Caco-2 (cell line): ENCODE data around the gene NEK2. TPM values are rescaled to one million over a fixed set of nuclear protein-coding genes. Genes with fewer than 3 reads are reported as not detected.
A peak's percentile ranks its signal among the peaks of the same experiment; 100 is the strongest.

ENCODE experiments used
- BruUV-seq: library from RNA; stranded (reverse); fragments of 400-500 nt; replicated peaks from 2 replicates; lab custom pipeline; 2021; lab: Mats Ljungman, UMichigan
- CTCF ChIA-PET: fragments of 300-600 bp; sonication (Branson Sonifier 250); formaldehyde crosslinking; loops from one replicate; lab custom pipeline; 2022; ENCODE audit warnings: antibody characterized with exemption; lab: Charles Lee
- POLR2A ChIA-PET: fragments of 300-600 bp; sonication (Branson Sonifier 250); formaldehyde crosslinking; loops from one replicate; lab custom pipeline; 2022; ENCODE audit warnings: antibody characterized with exemption; lab: Charles Lee
- DNase-seq, 2 experiments: peaks; one replicate each; pipeline versions ENCODE4 v3.0.0 to v3.0.0-alpha.2; 2020 to 2022
- H3K27me3 ChIP-seq: replicated peaks from 2 replicates; pipeline ENCODE4 v1.6.0; 2011; ENCODE audit warnings: low read length; ENCODE audit not compliant: control insufficient read depth, insufficient read depth
- H3K36me3 ChIP-seq: 2 replicates; pipeline ENCODE4 v1.5.1; 2011; ENCODE audit warnings: low read length; ENCODE audit not compliant: control insufficient read depth, insufficient read depth
- H3K4me1 ChIP-seq: fragments of 250-450 bp; sonication (Bioruptor Pico); 2 replicates; pipeline ENCODE4 v1.5.1; 2020; ENCODE audit warnings: mild to moderate bottlenecking
- H3K4me3 ChIP-seq: 2 replicates; pipeline ENCODE4 v1.5.1; 2011; ENCODE audit warnings: low read depth, mild to moderate bottlenecking, control low read depth, low read length
- H3K9me3 ChIP-seq: fragments of 250-450 bp; sonication (Bioruptor Pico); 2 replicates; pipeline ENCODE4 v1.5.1; 2020; ENCODE audit warnings: mild to moderate bottlenecking, moderate library complexity
- H3K27ac Mint-ChIP-seq: one replicate; pipeline ENCODE4 v1.8.0; 2022; ENCODE audit warnings: mixed read lengths; ENCODE audit not compliant: unreplicated experiment
- H3K27me3 Mint-ChIP-seq: one replicate; pipeline ENCODE4 v1.8.0; 2022; ENCODE audit warnings: mixed read lengths; ENCODE audit not compliant: insufficient read depth, unreplicated experiment
- H3K36me3 Mint-ChIP-seq: one replicate; pipeline ENCODE4 v1.8.0; 2022; ENCODE audit warnings: mild to moderate bottlenecking, mixed read lengths; ENCODE audit not compliant: insufficient read depth, unreplicated experiment
- H3K4me1 Mint-ChIP-seq: one replicate; pipeline ENCODE4 v1.8.0; 2022; ENCODE audit warnings: low read depth, mixed read lengths; ENCODE audit not compliant: unreplicated experiment
- H3K4me3 Mint-ChIP-seq: one replicate; pipeline ENCODE4 v1.8.0; 2022; ENCODE audit warnings: mild to moderate bottlenecking, moderate library complexity, mixed read lengths; ENCODE audit not compliant: unreplicated experiment
- H3K9me3 Mint-ChIP-seq: one replicate; pipeline ENCODE4 v1.8.0; 2022; ENCODE audit warnings: mixed read lengths; ENCODE audit not compliant: unreplicated experiment
- CTCF ChIP-seq, 2 experiments: fragments of 200-600 bp in 1 of 2; IDR thresholded peaks; 1 replicate in 1 of 2; 2 replicates in 1 of 2; pipeline versions ENCODE4 v1.5.1 to v1.8.0; 2011 to 2022; ENCODE audit warnings: antibody characterized with exemption in 1 of 2, control low read depth in 1 of 2, inconsistent platforms in 1 of 2, low read depth in 1 of 2, low read length in 1 of 2, mild to moderate bottlenecking in 1 of 2, moderate library complexity in 1 of 2; ENCODE audit not compliant: insufficient read depth in 1 of 2, severe bottlenecking in 1 of 2, unreplicated experiment in 1 of 2
- intact Hi-C: fragments of 100-400 bp; cut with micrococcal nuclease; formaldehyde crosslinking; loops from one replicate; pipeline ENCODE4 v1.10.0; 2022; ENCODE audit not compliant: unreplicated experiment
- total RNA-seq: library from RNA; stranded (reverse); gene quantifications from 2 replicates; pipeline ENCODE4 v1.2.3, GENCODE V29; 2022

NEK2 gene
- total RNA-seq, 1 experiment from 2014 or later = 34.7 TPM

DNA sequence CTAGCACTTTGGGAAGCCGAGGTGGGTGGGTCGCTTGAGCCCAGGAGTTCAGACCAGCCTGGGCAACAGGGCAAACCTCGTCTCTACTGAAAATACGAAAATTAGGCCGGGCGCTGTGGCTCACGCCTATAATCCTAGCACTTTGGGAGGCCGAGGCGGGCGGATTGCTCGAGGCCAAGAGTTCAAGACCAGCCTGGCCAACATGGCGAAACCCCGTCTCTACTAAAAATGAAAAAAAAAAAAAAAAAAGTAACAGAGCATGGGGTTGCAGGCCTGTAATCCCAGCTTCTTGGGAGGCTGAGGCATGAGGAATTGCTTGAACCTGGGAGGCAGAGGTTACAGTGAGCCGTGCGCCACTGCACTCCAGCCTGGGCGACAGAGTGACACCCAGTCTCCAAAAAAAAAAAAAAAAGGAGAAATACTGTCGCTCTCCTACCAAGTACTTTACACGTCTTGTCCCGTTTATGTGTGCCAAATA, 724 bp upstream of the NEK2 start:
- ChIA-PET POLR2A (interaction anchor here (1.1 to 2.0 kb wide), 3 partner anchors 9 to 359 kb away, joined by 3 to 14 read pairs (median 13); partner anchors contain the start of genes DTL and INTS7), CTCF (interaction anchor here (1.0 to 2.4 kb wide), 3 partner anchors 9 to 359 kb away, joined by 3 to 21 read pairs (median 8); partner anchors contain the start of genes DTL and INTS7)
- Histone ChIP-seq H3K36me3 (no peaks in the 10 kb centered on the region), H3K9me3 (no peaks in the 10 kb centered on the region), H3K4me3 (peak overlapping the region; percentile 83), H3K27me3 (no peaks in the 10 kb centered on the region), H3K4me1 (no peaks in the 10 kb centered on the region)
- TSS peak; percentile 79 for BruUV-seq
- DNase-seq = no peak
- peaks cover 24% of the 10 kb centered on the region for H3K4me1 Mint-ChIP-seq
- no peak for TF ChIP-seq CTCF (IDR thresholded peaks at IDR 0.05; ENCODE audit: insufficient read depth in 1 of 2, low read depth in 1 of 2, low read length in 1 of 2, severe bottlenecking in 1 of 2, unreplicated experiment in 1 of 2)
- H3K9me3 Mint-ChIP-seq = no peaks in the 10 kb centered on the region
- peak overlapping the region; percentile 95 for H3K27ac Mint-ChIP-seq
- H3K27me3 Mint-ChIP-seq = no peaks in the 10 kb centered on the region
- H3K36me3 Mint-ChIP-seq = peaks cover 35% of the 10 kb centered on the region
- H3K4me3 Mint-ChIP-seq = peak overlapping the region; percentile 91
- intact Hi-C loops = no loop called here

DNA sequence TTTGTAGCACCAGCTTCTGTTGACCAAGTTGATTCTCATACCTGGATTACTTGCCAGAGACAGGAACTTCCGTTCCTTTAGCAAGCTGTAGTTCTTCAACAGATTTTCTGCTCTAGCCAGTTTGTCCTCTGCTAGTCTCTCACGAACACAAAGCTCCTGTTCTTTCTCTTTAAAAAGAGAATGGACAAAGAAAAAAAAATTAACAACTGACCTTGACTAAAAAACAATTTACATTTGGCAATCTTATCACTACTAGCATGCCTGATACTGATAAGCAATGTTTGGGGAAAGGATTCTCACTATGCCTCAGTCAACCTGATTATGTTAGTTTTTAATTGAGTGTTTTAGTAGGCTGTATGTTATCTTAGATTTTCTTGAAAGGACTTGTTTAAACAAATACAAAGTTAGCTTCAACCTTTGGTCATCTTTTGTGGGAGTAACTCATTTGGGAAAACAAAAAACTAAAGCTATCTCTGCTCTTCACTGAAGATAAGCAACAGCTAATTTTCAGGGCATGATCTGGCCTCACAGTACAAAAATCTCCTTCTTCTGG, 8.3 kb downstream of the NEK2 start:
- Mint-ChIP-seq H3K27ac (peak overlapping the region; percentile 10), H3K27me3 (no peaks in the 10 kb centered on the region), H3K4me3 (no peak overlapping the region), H3K36me3 (peaks cover 49% of the 10 kb centered on the region), H3K4me1 (peaks cover 7% of the 10 kb centered on the region), H3K9me3 (no peaks in the 10 kb centered on the region)
- Histone ChIP-seq H3K27me3 (no peaks in the 10 kb centered on the region), H3K9me3 (no peaks in the 10 kb centered on the region), H3K36me3 (no peaks in the 10 kb centered on the region; the same call in 1 of the 2 replicates), H3K4me3 (no peak overlapping the region), H3K4me1 (peaks cover 17% of the 10 kb centered on the region)
- intact Hi-C loops = loop anchor here (1.0 kb wide), 3 partner anchors 8 to 88 kb away; partner anchors contain the start of genes NEK2 and SLC30A1
- BruUV-seq = no TSS peak
- ChIA-PET POLR2A (interaction anchor here (1.3 kb wide), 2 partner anchors 8 to 23 kb away, joined by 4 to 13 read pairs; partner anchors contain the start of gene NEK2), CTCF (interaction anchor here (0.8 to 1.5 kb wide), 8 partner anchors 8 to 369 kb away, joined by 3 to 14 read pairs (median 5); partner anchors contain the start of genes DTL, NEK2 and SLC30A1)
- no peak for TF ChIP-seq CTCF (IDR thresholded peaks at IDR 0.05; ENCODE audit: insufficient read depth in 1 of 2, low read depth in 1 of 2, low read length in 1 of 2, severe bottlenecking in 1 of 2, unreplicated experiment in 1 of 2)
- DNase-seq = peak in 1 of 2 experiments; percentile 61

DNA sequence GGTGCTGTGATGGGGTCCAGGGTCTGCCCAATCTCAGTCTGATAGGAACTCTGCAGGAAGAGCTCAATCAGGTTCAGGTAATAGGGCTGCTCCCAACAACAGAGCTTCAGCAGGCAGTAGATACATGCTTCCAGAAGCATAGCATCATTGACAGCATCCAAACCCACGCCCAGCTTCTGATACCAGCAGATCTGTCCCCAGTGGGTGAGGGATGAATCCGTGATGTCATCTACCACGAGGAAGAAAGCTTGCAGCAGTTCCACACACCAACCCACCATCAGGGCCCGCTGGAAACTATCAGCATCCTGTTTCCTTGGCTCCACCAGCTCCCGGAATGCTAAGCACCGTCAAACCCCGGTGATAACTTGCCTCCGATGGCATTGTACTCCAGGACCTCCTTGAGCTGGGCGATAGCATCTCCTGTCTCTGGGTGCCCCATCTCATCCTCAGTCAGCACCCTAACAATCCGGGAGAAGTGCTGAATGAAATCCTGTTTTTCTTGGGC, 14.7 kb downstream of the NEK2 start:
- no peaks in the 10 kb centered on the region for H3K27me3 Mint-ChIP-seq
- Histone ChIP-seq H3K27me3 (no peaks in the 10 kb centered on the region), H3K9me3 (no peaks in the 10 kb centered on the region), H3K36me3 (no peaks in the 10 kb centered on the region; the same call in 1 of the 2 replicates), H3K4me3 (no peak overlapping the region), H3K4me1 (no peaks in the 10 kb centered on the region)
- DNase-seq = no peak
- H3K27ac Mint-ChIP-seq = no peak overlapping the region
- peaks cover 4% of the 10 kb centered on the region for H3K4me1 Mint-ChIP-seq
- intact Hi-C loops = no loop called here
- H3K9me3 Mint-ChIP-seq = no peaks in the 10 kb centered on the region
- BruUV-seq = no TSS peak
- CTCF ChIA-PET = no interaction called here
- TF ChIP-seq CTCF (IDR thresholded peaks at IDR 0.05; ENCODE audit: insufficient read depth in 1 of 2, low read depth in 1 of 2, low read length in 1 of 2, severe bottlenecking in 1 of 2, unreplicated experiment in 1 of 2) = no peak
- peaks cover 18% of the 10 kb centered on the region for H3K36me3 Mint-ChIP-seq
- POLR2A ChIA-PET = no interaction called here
- H3K4me3 Mint-ChIP-seq = no peak overlapping the region
